ENCODE measurements around the gene NIPAL3.

Gene NIPAL3

GRCh38 chr1:24410750-24411149 lies 4.9 kb upstream of the NIPAL3 start:
- no peak overlapping the region for H3K27ac Mint-ChIP-seq
- peaks cover 27% of the 10 kb centered on the region for H3K4me1 Mint-ChIP-seq (ENCODE audit: low read depth)
- H3K36me3 Mint-ChIP-seq = no peaks in the 10 kb centered on the region
- no peaks in the 10 kb centered on the region for H3K9me3 Mint-ChIP-seq (ENCODE audit: low read depth)
- H3K4me3 Mint-ChIP-seq = no peak overlapping the region
- H3K27me3 Mint-ChIP-seq = no peaks in the 10 kb centered on the region

GRCh38 chr1:24411963-24412362 lies 3.6 kb upstream of the NIPAL3 start:
- Mint-ChIP-seq H3K36me3 (no peaks in the 10 kb centered on the region), H3K4me1 (ENCODE audit: low read depth) (peaks cover 39% of the 10 kb centered on the region), H3K27ac (peak overlapping the region; percentile 46), H3K27me3 (no peaks in the 10 kb centered on the region), H3K9me3 (ENCODE audit: low read depth) (no peaks in the 10 kb centered on the region), H3K4me3 (peak overlapping the region; percentile 17)

GRCh38 chr1:24412408-24412807 lies 3.2 kb upstream of the NIPAL3 start:
- no peaks in the 10 kb centered on the region for H3K9me3 Mint-ChIP-seq (ENCODE audit: low read depth)
- H3K4me1 Mint-ChIP-seq (ENCODE audit: low read depth) = peaks cover 43% of the 10 kb centered on the region
- H3K27ac Mint-ChIP-seq = peak overlapping the region; percentile 46
- peak overlapping the region; percentile 89 for H3K4me3 Mint-ChIP-seq
- H3K27me3 Mint-ChIP-seq = no peaks in the 10 kb centered on the region
- H3K36me3 Mint-ChIP-seq = no peaks in the 10 kb centered on the region

- Mint-ChIP-seq H3K4me1 (ENCODE audit: low read depth) (peaks cover 52% of the 10 kb centered on the region), H3K27me3 (no peaks in the 10 kb centered on the region), H3K9me3 (ENCODE audit: low read depth) (no peaks in the 10 kb centered on the region), H3K4me3 (peak within 1 kb of the TSS; percentile 89), H3K27ac (peak within 1 kb of the TSS; percentile 81), H3K36me3 (no peaks in the 10 kb centered on the region)
Measured at GRCh38 chr1:24413350-24414163, 2.0 kb upstream of the NIPAL3 start, which contains the start of gene STPG1. STPG1 (minus strand) TSS chr1:24413782; CDS start chr1:24401388, 12,394 bp downstream.

- peak overlapping the region; percentile 4 for H3K27ac Mint-ChIP-seq
- peaks cover 64% of the 10 kb centered on the region for H3K4me1 Mint-ChIP-seq (ENCODE audit: low read depth)
- H3K9me3 Mint-ChIP-seq (ENCODE audit: low read depth) = no peaks in the 10 kb centered on the region
- H3K27me3 Mint-ChIP-seq = no peaks in the 10 kb centered on the region
- no peaks in the 10 kb centered on the region for H3K36me3 Mint-ChIP-seq
- peak overlapping the region; percentile 96 for H3K4me3 Mint-ChIP-seq
Measured at GRCh38 chr1:24414775-24415333, 748 bp upstream of the NIPAL3 start.

GRCh38 chr1:24415910-24416665 lies 486 bp downstream of the NIPAL3 start:
- Mint-ChIP-seq H3K9me3 (ENCODE audit: low read depth) (no peaks in the 10 kb centered on the region), H3K27me3 (no peaks in the 10 kb centered on the region), H3K4me3 (peak overlapping the region; percentile 96), H3K27ac (peak overlapping the region; percentile 94), H3K36me3 (no peaks in the 10 kb centered on the region), H3K4me1 (ENCODE audit: low read depth) (peaks cover 71% of the 10 kb centered on the region)

- Mint-ChIP-seq H3K9me3 (ENCODE audit: low read depth) (no peaks in the 10 kb centered on the region), H3K4me1 (ENCODE audit: low read depth) (peaks cover 74% of the 10 kb centered on the region), H3K27ac (peak overlapping the region; percentile 94)
Measured at GRCh38 chr1:24416666-24417391, 1.2 kb downstream of the NIPAL3 start.

GRCh38 chr1:24417681-24418080 lies 2.1 kb downstream of the NIPAL3 start:
- peak overlapping the region; percentile 46 for H3K27ac Mint-ChIP-seq
- peaks cover 5% of the 10 kb centered on the region for H3K36me3 Mint-ChIP-seq

More at GRCh38 chr1:24416666-24417391, 1.2 kb downstream of the NIPAL3 start:
- H3K27me3 Mint-ChIP-seq = no peaks in the 10 kb centered on the region
- H3K36me3 Mint-ChIP-seq = peaks cover 2% of the 10 kb centered on the region
- H3K4me3 Mint-ChIP-seq = peak overlapping the region; percentile 96

GRCh38 chr1:24418898-24419628 lies 3.5 kb downstream of the NIPAL3 start:
- H3K4me1 Mint-ChIP-seq (ENCODE audit: low read depth) = peaks cover 77% of the 10 kb centered on the region
- peaks cover 10% of the 10 kb centered on the region for H3K36me3 Mint-ChIP-seq
- H3K27me3 Mint-ChIP-seq = no peaks in the 10 kb centered on the region
- peak overlapping the region; percentile 66 for H3K4me3 Mint-ChIP-seq
- H3K9me3 Mint-ChIP-seq (ENCODE audit: low read depth) = no peaks in the 10 kb centered on the region
- peak overlapping the region; percentile 74 for H3K27ac Mint-ChIP-seq

More at GRCh38 chr1:24417681-24418080, 2.1 kb downstream of the NIPAL3 start:
- Mint-ChIP-seq H3K4me3 (peak overlapping the region; percentile 96), H3K27me3 (no peaks in the 10 kb centered on the region), H3K4me1 (ENCODE audit: low read depth) (peaks cover 75% of the 10 kb centered on the region), H3K9me3 (ENCODE audit: low read depth) (no peaks in the 10 kb centered on the region)

- Mint-ChIP-seq H3K27ac (no peak overlapping the region), H3K36me3 (peaks cover 15% of the 10 kb centered on the region), H3K27me3 (no peaks in the 10 kb centered on the region), H3K9me3 (ENCODE audit: low read depth) (no peaks in the 10 kb centered on the region), H3K4me1 (ENCODE audit: low read depth) (peaks cover 82% of the 10 kb centered on the region), H3K4me3 (no peak overlapping the region)
Measured at GRCh38 chr1:24420547-24420946, 4.9 kb downstream of the NIPAL3 start.

- no peaks in the 10 kb centered on the region for H3K9me3 Mint-ChIP-seq (ENCODE audit: low read depth)
- H3K36me3 Mint-ChIP-seq = peaks cover 17% of the 10 kb centered on the region
- H3K4me3 Mint-ChIP-seq = no peak overlapping the region
- no peak overlapping the region for H3K27ac Mint-ChIP-seq
- no peaks in the 10 kb centered on the region for H3K27me3 Mint-ChIP-seq
- H3K4me1 Mint-ChIP-seq (ENCODE audit: low read depth) = peaks cover 79% of the 10 kb centered on the region
Measured at GRCh38 chr1:24421502-24421901, 5.9 kb downstream of the NIPAL3 start.

GRCh38 chr1:24424207-24424606 lies 8.6 kb downstream of the NIPAL3 start:
- Mint-ChIP-seq H3K27ac (peak overlapping the region; percentile 89), H3K4me1 (ENCODE audit: low read depth) (peaks cover 74% of the 10 kb centered on the region), H3K36me3 (peaks cover 20% of the 10 kb centered on the region), H3K27me3 (no peaks in the 10 kb centered on the region), H3K9me3 (ENCODE audit: low read depth) (no peaks in the 10 kb centered on the region), H3K4me3 (no peak overlapping the region)

- Mint-ChIP-seq H3K27ac (peak overlapping the region; percentile 35), H3K9me3 (ENCODE audit: low read depth) (no peaks in the 10 kb centered on the region), H3K36me3 (peaks cover 22% of the 10 kb centered on the region), H3K4me1 (ENCODE audit: low read depth) (peaks cover 72% of the 10 kb centered on the region), H3K4me3 (no peak overlapping the region), H3K27me3 (no peaks in the 10 kb centered on the region)
Measured at GRCh38 chr1:24424990-24425389, 9.4 kb downstream of the NIPAL3 start.

GRCh38 chr1:24425441-24425840 lies 9.8 kb downstream of the NIPAL3 start:
- H3K27ac Mint-ChIP-seq = peak overlapping the region; percentile 35
- peaks cover 22% of the 10 kb centered on the region for H3K36me3 Mint-ChIP-seq

More at GRCh38 chr1:24425441-24425840, 9.8 kb downstream of the NIPAL3 start:
- Mint-ChIP-seq H3K9me3 (ENCODE audit: low read depth) (no peaks in the 10 kb centered on the region), H3K4me1 (ENCODE audit: low read depth) (peaks cover 72% of the 10 kb centered on the region), H3K27me3 (no peaks in the 10 kb centered on the region), H3K4me3 (no peak overlapping the region)
